ENCODE data around the gene BAIAP2L1.
"Not testable (repeated sequence)": the region's sequence is repeated elsewhere in the genome, so short reads cannot be mapped to it uniquely, and the experiment has no call there.

Gene BAIAP2L1

GRCh38 chr7:98399462-98399861 is 1.4 kb downstream of the BAIAP2L1 start:
- no peak for DNase-seq (ENCODE audit: low read depth)

GRCh38 chr7:98398567-98399372 is 2.1 kb downstream of the BAIAP2L1 start:
- no peak for DNase-seq (ENCODE audit: low read depth)

- DNase-seq (ENCODE audit: low read depth), result no peak
Measured at GRCh38 chr7:98396768-98397167, 4.1 kb downstream of the BAIAP2L1 start.

GRCh38 chr7:98395951-98396350 is 4.9 kb downstream of the BAIAP2L1 start:
- no peak for DNase-seq (ENCODE audit: low read depth)

GRCh38 chr7:98395481-98395880 is 5.4 kb downstream of the BAIAP2L1 start:
- DNase-seq (ENCODE audit: low read depth), result no peak

GRCh38 chr7:98394377-98394836 is 6.5 kb downstream of the BAIAP2L1 start:
- DNase-seq (ENCODE audit: low read depth), result no peak

GRCh38 chr7:98387544-98388226 is 13.2 kb downstream of the BAIAP2L1 start:
- DNase-seq (ENCODE audit: low read depth), result no peak

GRCh38 chr7:98387131-98387530 is 13.8 kb downstream of the BAIAP2L1 start:
- DNase-seq (ENCODE audit: low read depth), result no peak

GRCh38 chr7:98385532-98385931 is 15.4 kb downstream of the BAIAP2L1 start:
- DNase-seq (ENCODE audit: low read depth), result not testable (repeated sequence)

- DNase-seq (ENCODE audit: low read depth), result no peak
Measured at GRCh38 chr7:98378210-98378819, 22.6 kb downstream of the BAIAP2L1 start.

- no peak for DNase-seq (ENCODE audit: low read depth)
Measured at GRCh38 chr7:98376711-98377110, 24.2 kb downstream of the BAIAP2L1 start.

GRCh38 chr7:98375664-98376063 is 25.2 kb downstream of the BAIAP2L1 start:
- no peak for DNase-seq (ENCODE audit: low read depth)

GRCh38 chr7:98374285-98374680 is 26.6 kb downstream of the BAIAP2L1 start:
- DNase-seq (ENCODE audit: low read depth), result no peak

- no peak for DNase-seq (ENCODE audit: low read depth)
Measured at GRCh38 chr7:98372993-98373392, 27.9 kb downstream of the BAIAP2L1 start.

- DNase-seq (ENCODE audit: low read depth), result no peak
Measured at GRCh38 chr7:98369726-98370125, 31.2 kb downstream of the BAIAP2L1 start.

- no peak for DNase-seq (ENCODE audit: low read depth)
Measured at GRCh38 chr7:98368716-98369115, 32.2 kb downstream of the BAIAP2L1 start.

GRCh38 chr7:98366562-98366938 is 34.3 kb downstream of the BAIAP2L1 start:
- no peak for DNase-seq (ENCODE audit: low read depth)

GRCh38 chr7:98365863-98366561 is 34.9 kb downstream of the BAIAP2L1 start:
- DNase-seq (ENCODE audit: low read depth), result no peak

GRCh38 chr7:98364220-98364619 is 36.7 kb downstream of the BAIAP2L1 start:
- DNase-seq (ENCODE audit: low read depth), result no peak

- no peak for DNase-seq (ENCODE audit: low read depth)
Measured at GRCh38 chr7:98362517-98362916, 38.4 kb downstream of the BAIAP2L1 start.

GRCh38 chr7:98360221-98361130 is 40.4 kb downstream of the BAIAP2L1 start:
- DNase-seq (ENCODE audit: low read depth), result no peak
